Trophoblast cell (in vitro differentiated cells and primary cell): ENCODE measurements around the gene RAD51B.
"Not testable (repeated sequence)": the region's sequence is repeated elsewhere in the genome, so short reads cannot be mapped to it uniquely, and the experiment has no call there.

Source experiments
- DNase-seq, 2 donors: peaks; one replicate each; pipeline ENCODE4 v3.0.0-alpha.2; 2016
- H2AFZ ChIP-seq: 2 replicates; pipeline ENCODE4 v1.6.1; 2013; ENCODE audit warnings: low read length, moderate library complexity, mild to moderate bottlenecking; ENCODE audit not compliant: insufficient read depth, poor library complexity
- H2AK5ac ChIP-seq: 2 replicates; pipeline ENCODE4 v1.6.1; 2013; ENCODE audit warnings: mild to moderate bottlenecking, low read length
- H2BK120ac ChIP-seq: 2 replicates; pipeline ENCODE4 v1.6.1; 2013; ENCODE audit warnings: low read length, mild to moderate bottlenecking, moderate library complexity; ENCODE audit not compliant: insufficient read depth, poor library complexity
- H2BK12ac ChIP-seq: 2 replicates; pipeline ENCODE4 v1.6.1; 2013; ENCODE audit warnings: mild to moderate bottlenecking, low read length, moderate library complexity
- H2BK5ac ChIP-seq: 2 replicates; pipeline ENCODE4 v1.6.1; 2013; ENCODE audit warnings: low read length, low read depth, moderate library complexity, mild to moderate bottlenecking; ENCODE audit not compliant: poor library complexity
- H3K14ac ChIP-seq: 2 replicates; pipeline ENCODE4 v1.6.1; 2013; ENCODE audit warnings: mild to moderate bottlenecking, low read length
- H3K18ac ChIP-seq: 2 replicates; pipeline ENCODE4 v1.6.1; 2013; ENCODE audit warnings: mild to moderate bottlenecking, low read length
- H3K23ac ChIP-seq: 2 replicates; pipeline ENCODE4 v1.6.1; 2013; ENCODE audit warnings: low read length
- H3K27ac ChIP-seq: 2 replicates; pipeline ENCODE4 v1.5.1; 2013; ENCODE audit warnings: low read depth, mild to moderate bottlenecking, inconsistent platforms, low read length, moderate library complexity
- H3K27me3 ChIP-seq: 2 replicates; pipeline ENCODE4 v1.6.1; 2013; ENCODE audit warnings: inconsistent platforms, mild to moderate bottlenecking, low read length, moderate library complexity; ENCODE audit not compliant: insufficient read depth
- H3K36me3 ChIP-seq, 2 experiments: 1 replicate in 1 of 2; 2 replicates in 1 of 2; pipeline ENCODE4 v1.6.1; 2013; ENCODE audit warnings: low read length in 2 of 2, mild to moderate bottlenecking in 2 of 2, moderate library complexity in 1 of 2; ENCODE audit not compliant: insufficient read depth in 2 of 2, control insufficient read depth in 1 of 2
- H3K4ac ChIP-seq: 2 replicates; pipeline ENCODE4 v1.6.1; 2013; ENCODE audit warnings: low read depth, mild to moderate bottlenecking, low read length, moderate library complexity
- H3K4me1 ChIP-seq, 2 experiments: 1 replicate in 1 of 2; 2 replicates in 1 of 2; pipeline ENCODE4 v1.6.1; 2013; ENCODE audit warnings: low read length in 2 of 2, mild to moderate bottlenecking in 2 of 2, moderate library complexity in 1 of 2; ENCODE audit not compliant: insufficient read depth in 2 of 2, control insufficient read depth in 1 of 2
- H3K4me2 ChIP-seq: 2 replicates; pipeline ENCODE4 v1.6.1; 2013; ENCODE audit warnings: inconsistent platforms, mild to moderate bottlenecking, low read length, moderate library complexity
- H3K4me3 ChIP-seq: 2 replicates; pipeline ENCODE4 v1.5.1; 2013; ENCODE audit warnings: mild to moderate bottlenecking, low read depth, low read length, inconsistent platforms
- H3K79me1 ChIP-seq: one replicate; pipeline ENCODE4 v1.6.1; 2013; ENCODE audit warnings: low read length
- H3K79me2 ChIP-seq: 2 replicates; pipeline ENCODE4 v1.6.1; 2013; ENCODE audit warnings: low read length, mild to moderate bottlenecking; ENCODE audit not compliant: control insufficient read depth, insufficient read depth, poor library complexity
- H3K9ac ChIP-seq: 2 replicates; pipeline ENCODE4 v1.6.1; 2013; ENCODE audit warnings: mild to moderate bottlenecking, low read length
- H3K9me3 ChIP-seq: 2 replicates; pipeline ENCODE4 v1.6.1; 2013; ENCODE audit warnings: low read depth, mild to moderate bottlenecking, control low read depth, inconsistent platforms, low read length; ENCODE audit not compliant: insufficient read depth
- H4K12ac ChIP-seq: 2 replicates; pipeline ENCODE4 v1.6.1; 2013; ENCODE audit warnings: low read depth, mild to moderate bottlenecking, low read length, moderate library complexity
- H4K8ac ChIP-seq: 2 replicates; pipeline ENCODE4 v1.6.1; 2013; ENCODE audit warnings: low read depth, mild to moderate bottlenecking, low read length, moderate library complexity
- H4K91ac ChIP-seq: one replicate; pipeline ENCODE4 v1.6.1; 2013; ENCODE audit warnings: low read depth, mild to moderate bottlenecking, low read length, moderate library complexity
- WGBS: extraction: QIAGEN DNeasy Blood & Tissue Kit; methylation state at CpG from one replicate; pipeline ENCODE4 v1.1.7; 2013; ENCODE audit warnings: missing lambda C conversion rate; ENCODE audit not compliant: insufficient read length, insufficient coverage; ENCODE audit errors: extremely low coverage; 5-methylcytosine and 5-hydroxymethylcytosine counted together

RAD51B gene

DNA sequence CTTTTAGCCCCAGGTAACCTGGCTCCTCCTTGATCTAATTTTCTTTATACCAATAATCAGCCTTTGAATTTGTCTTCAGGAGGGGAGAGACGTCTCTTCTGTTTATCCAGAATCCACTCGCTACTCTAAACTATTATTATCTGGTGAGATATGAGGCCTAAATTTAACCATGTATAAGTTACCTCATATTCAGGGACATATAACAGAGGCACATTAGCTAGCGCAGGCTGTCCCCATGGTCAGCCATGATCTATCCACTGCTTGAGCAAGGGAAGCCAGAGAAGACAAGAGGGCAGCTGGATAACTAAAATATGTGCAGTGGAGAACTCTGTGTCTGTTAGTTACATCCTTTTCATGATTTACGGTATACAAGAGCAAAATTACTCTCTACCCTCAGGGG lies 481.0 kb downstream of the RAD51B start:
- no peak overlapping the region for H2BK5ac ChIP-seq
- H2AFZ ChIP-seq = no peak overlapping the region
- H3K18ac ChIP-seq = no peak overlapping the region
- no peak overlapping the region for H2BK120ac ChIP-seq
- no peak overlapping the region for H3K14ac ChIP-seq
- peaks cover 4 to 5% of the 10 kb centered on the region in 2 experiments for H3K4me1 ChIP-seq
- H3K36me3 ChIP-seq = peaks cover 0 to 2% of the 10 kb centered on the region in 2 experiments
- H2AK5ac ChIP-seq = no peak overlapping the region
- peak overlapping the region; percentile 19 for H4K91ac ChIP-seq
- H3K23ac ChIP-seq = no peak overlapping the region
- H4K8ac ChIP-seq = no peak overlapping the region
- peaks cover 4% of the 10 kb centered on the region for H3K9me3 ChIP-seq
- no peaks in the 10 kb centered on the region for H3K79me2 ChIP-seq
- H3K4me2 ChIP-seq = no peak overlapping the region
- no peak overlapping the region for H3K4ac ChIP-seq
- H3K27ac ChIP-seq = no peak overlapping the region
- H3K79me1 ChIP-seq = peaks cover 18% of the 10 kb centered on the region
- no CpG with 5 or more reads among the region's 4 CpGs for WGBS
- H3K4me3 ChIP-seq = no peak overlapping the region
- H4K12ac ChIP-seq = no peak overlapping the region
- DNase-seq = no peak
- H2BK12ac ChIP-seq = no peak overlapping the region
- no peaks in the 10 kb centered on the region for H3K27me3 ChIP-seq
- H3K9ac ChIP-seq = no peak overlapping the region

DNA sequence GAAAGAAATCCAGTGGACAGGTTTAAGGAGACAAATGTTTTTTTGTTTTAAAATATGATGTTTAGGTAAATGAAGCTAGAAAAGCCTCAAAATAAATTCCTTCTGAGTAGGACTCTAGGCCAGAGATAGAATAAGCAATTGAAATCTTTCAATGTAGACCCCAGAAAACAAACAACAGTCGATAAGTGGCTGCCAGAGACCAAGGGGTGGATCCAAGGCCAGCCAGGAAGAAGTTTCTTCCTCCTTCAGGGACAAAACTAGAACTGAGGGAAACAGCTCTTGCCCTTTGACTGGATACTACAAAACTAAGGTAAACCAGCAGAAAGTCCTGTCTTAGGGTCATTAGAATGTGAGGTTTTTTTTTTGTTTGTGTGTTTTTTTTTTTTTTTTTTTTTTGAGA lies 481.6 kb downstream of the RAD51B start:
- peaks cover 14% of the 10 kb centered on the region for H3K79me1 ChIP-seq
- H3K18ac ChIP-seq = no peak overlapping the region
- H2AFZ ChIP-seq = no peak overlapping the region
- H2BK5ac ChIP-seq = no peak overlapping the region
- peaks cover 4% of the 10 kb centered on the region for H3K9me3 ChIP-seq
- no peak overlapping the region for H4K12ac ChIP-seq
- no peak overlapping the region for H3K9ac ChIP-seq
- no CpG with 5 or more reads among the region's 1 CpG for WGBS
- H3K79me2 ChIP-seq = no peaks in the 10 kb centered on the region
- no peak overlapping the region for H2BK120ac ChIP-seq
- H3K36me3 ChIP-seq = peaks cover 0 to 2% of the 10 kb centered on the region in 2 experiments
- H4K91ac ChIP-seq = no peak overlapping the region
- no peak overlapping the region for H3K14ac ChIP-seq
- H3K27me3 ChIP-seq = no peaks in the 10 kb centered on the region
- H3K23ac ChIP-seq = no peak overlapping the region
- H4K8ac ChIP-seq = no peak overlapping the region
- H3K4me3 ChIP-seq = no peak overlapping the region
- H3K4me1 ChIP-seq = peaks cover 1 to 2% of the 10 kb centered on the region in 2 experiments
- DNase-seq = no peak
- H2BK12ac ChIP-seq = no peak overlapping the region
- H2AK5ac ChIP-seq = no peak overlapping the region
- H3K4ac ChIP-seq = no peak overlapping the region
- H3K27ac ChIP-seq = no peak overlapping the region
- H3K4me2 ChIP-seq = no peak overlapping the region

DNA sequence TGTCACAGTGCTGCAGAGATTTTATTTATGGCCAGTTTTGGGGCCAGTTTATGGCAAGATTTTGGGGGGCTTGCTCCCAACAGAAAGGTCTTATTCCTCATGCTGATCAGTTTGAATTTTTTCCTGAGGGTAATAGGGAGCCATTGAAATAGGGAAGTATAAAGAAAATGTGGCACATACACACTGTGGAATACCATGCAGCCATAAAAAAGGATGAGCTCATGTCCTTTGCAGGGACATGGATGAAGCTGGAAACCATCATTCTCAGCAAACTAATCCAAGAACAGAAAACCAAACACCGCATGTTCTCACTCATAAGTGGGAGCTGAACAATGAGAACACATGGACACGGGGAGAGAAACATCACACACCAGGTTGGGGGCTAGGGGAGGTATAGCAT lies 483.4 kb downstream of the RAD51B start:
- not testable (repeated sequence) for H3K4me2 ChIP-seq, H3K27me3 ChIP-seq, H3K9ac ChIP-seq, H3K4ac ChIP-seq, H3K4me1 ChIP-seq, H2BK120ac ChIP-seq, H2AFZ ChIP-seq, H4K12ac ChIP-seq, H2AK5ac ChIP-seq, H4K8ac ChIP-seq, H2BK5ac ChIP-seq, H3K4me3 ChIP-seq, H3K23ac ChIP-seq, H3K14ac ChIP-seq, H4K91ac ChIP-seq, H3K27ac ChIP-seq, H3K79me1 ChIP-seq, H3K9me3 ChIP-seq, DNase-seq, H3K36me3 ChIP-seq, H2BK12ac ChIP-seq, H3K18ac ChIP-seq, H3K79me2 ChIP-seq
- WGBS = no CpG with 5 or more reads among the region's 2 CpGs

DNA sequence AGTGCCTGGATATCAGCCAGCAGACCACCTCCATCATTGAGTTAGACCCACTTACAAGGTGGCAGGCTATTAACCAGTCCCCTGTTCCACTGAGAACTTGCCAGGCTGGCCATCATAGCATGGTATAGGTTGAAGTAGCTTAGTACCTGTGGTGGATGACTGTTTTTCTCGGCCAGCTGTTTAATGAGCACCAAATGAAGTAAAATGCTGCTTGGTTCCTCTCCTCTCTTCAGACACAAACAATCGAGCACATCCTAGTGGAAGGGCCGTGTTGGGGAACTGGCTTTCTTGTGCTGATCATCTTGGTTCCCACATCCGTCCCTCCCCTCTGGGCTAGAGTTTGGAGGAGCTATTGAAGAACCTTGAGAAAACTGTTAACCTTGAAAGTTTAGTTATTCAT lies 486.2 kb downstream of the RAD51B start:
- peak overlapping the region; percentile 85 for H2BK12ac ChIP-seq
- no peak overlapping the region for H4K8ac ChIP-seq
- peak overlapping the region; percentile 91 for H2AK5ac ChIP-seq
- peak overlapping the region; percentile 14 for H2BK5ac ChIP-seq
- WGBS = no CpG with 5 or more reads among the region's 4 CpGs
- no peak overlapping the region for H3K9ac ChIP-seq
- peaks cover 0 to 2% of the 10 kb centered on the region in 2 experiments for H3K36me3 ChIP-seq
- H3K23ac ChIP-seq = no peak overlapping the region
- H4K12ac ChIP-seq = no peak overlapping the region
- no peak overlapping the region for H3K4me2 ChIP-seq
- no peak overlapping the region for H3K4ac ChIP-seq
- H4K91ac ChIP-seq = peak overlapping the region; percentile 8
- H3K9me3 ChIP-seq = peaks cover 4% of the 10 kb centered on the region
- DNase-seq = no peak
- H3K79me2 ChIP-seq = no peaks in the 10 kb centered on the region
- peaks cover 5 to 6% of the 10 kb centered on the region in 2 experiments for H3K4me1 ChIP-seq
- H2AFZ ChIP-seq = no peak overlapping the region
- H3K14ac ChIP-seq = no peak overlapping the region
- peak overlapping the region; percentile 62 for H3K18ac ChIP-seq
- H3K4me3 ChIP-seq = no peak overlapping the region
- H3K27me3 ChIP-seq = no peaks in the 10 kb centered on the region
- peak overlapping the region; percentile 19 for H2BK120ac ChIP-seq
- peaks cover 4% of the 10 kb centered on the region for H3K79me1 ChIP-seq
- H3K27ac ChIP-seq = no peak overlapping the region
